Colonic mucosa (tissue), 4 donors: ENCODE data around the gene BIRC6. TPM values are rescaled to one million over a fixed set of nuclear protein-coding genes. Genes with fewer than 3 reads are reported as not detected.

Experiments
- DNase-seq: peaks from one replicate; pipeline ENCODE4 v3.0.0-alpha.2; 2020
- H3K27ac ChIP-seq: fragments of 200-600 bp; one replicate; pipeline ENCODE4 v1.8.0; 2021
- H3K27me3 ChIP-seq: fragments of 200-600 bp; one replicate; pipeline ENCODE4 v1.8.0; 2021
- H3K36me3 ChIP-seq: fragments of 200-600 bp; one replicate; pipeline ENCODE4 v1.8.0; 2021
- H3K4me1 ChIP-seq: fragments of 200-600 bp; one replicate; pipeline ENCODE4 v1.8.0; 2021; ENCODE audit warnings: mild to moderate bottlenecking
- H3K4me3 ChIP-seq: fragments of 200-600 bp; one replicate; pipeline ENCODE4 v1.8.0; 2021
- H3K9ac ChIP-seq, 2 donors: one replicate each; pipeline ENCODE4 v1.7.0; 2013; ENCODE audit warnings: control low read depth in 2 of 2, low read depth in 2 of 2, low read length in 2 of 2
- H3K9me3 ChIP-seq: fragments of 200-600 bp; one replicate; pipeline ENCODE4 v1.8.0; 2021
- CTCF ChIP-seq: fragments of 200-600 bp; IDR thresholded peaks from one replicate; pipeline ENCODE4 v1.8.0; 2022; ENCODE audit warnings: antibody characterized with exemption, mild to moderate bottlenecking
- intact Hi-C: fragments of 100-400 bp; cut with DNase I; formaldehyde crosslinking; loops from one replicate; pipeline ENCODE4 v1.14.1; 2022
- total RNA-seq, 2 donors: library from RNA; stranded (reverse); fragmentation: NEBNext Ultra II Directional in 1 of 2; extraction: Animal tissue kit (Norgen Biotek cat#: 25700) in 1 of 2; gene quantifications; one replicate each; pipeline ENCODE4 v1.2.1, GENCODE V29; 2021
- donor health status: healthy.
- donor health status: DM: no; HTN: no; CAD: no.
- donor health status: DM: no; HTN: no; CAD: no.

Gene BIRC6
- total RNA-seq, 2 donors from 2014 or later = 74.6 to 93.1 TPM

DNA sequence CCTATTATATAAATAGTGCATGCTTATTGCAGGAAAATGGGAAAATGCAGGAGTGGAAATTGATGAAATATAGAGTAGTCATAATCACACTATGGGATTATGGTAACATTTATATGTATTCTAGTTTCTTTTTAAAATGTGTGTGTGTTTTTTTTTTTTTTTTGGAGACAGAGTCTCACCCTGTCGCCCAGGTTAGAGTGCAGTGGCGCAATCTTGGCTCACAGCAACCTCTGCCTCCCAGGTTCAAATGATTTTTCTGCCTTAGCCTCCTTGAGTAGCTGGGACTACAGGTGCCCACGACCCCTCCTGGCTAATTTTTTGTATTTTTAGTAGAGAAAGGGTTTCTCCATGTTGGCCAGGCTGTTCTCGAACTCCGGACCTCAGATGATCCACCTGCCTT lies 47.0 kb downstream of the BIRC6 start:
- no peak overlapping the region for H3K27ac ChIP-seq
- no peak overlapping the region for H3K4me3 ChIP-seq
- no peaks in the 10 kb centered on the region for H3K4me1 ChIP-seq
- intact Hi-C loops = no loop called here
- no peaks in the 10 kb centered on the region for H3K9me3 ChIP-seq
- no peaks in the 10 kb centered on the region for H3K27me3 ChIP-seq
- DNase-seq = no peak
- H3K9ac ChIP-seq = no peak overlapping the region
- no peak for TF ChIP-seq CTCF
- H3K36me3 ChIP-seq = peaks cover 3% of the 10 kb centered on the region

- no peak for TF ChIP-seq CTCF
- no peaks in the 10 kb centered on the region for H3K27me3 ChIP-seq
- H3K9ac ChIP-seq = no peak overlapping the region
- intact Hi-C loops = no loop called here
- DNase-seq = no peak
- H3K36me3 ChIP-seq = no peaks in the 10 kb centered on the region
- H3K9me3 ChIP-seq = no peaks in the 10 kb centered on the region
- no peak overlapping the region for H3K27ac ChIP-seq
- H3K4me1 ChIP-seq = no peaks in the 10 kb centered on the region
- H3K4me3 ChIP-seq = no peak overlapping the region
Observed at GRCh38 chr2:32404691-32405090, 47.9 kb downstream of the BIRC6 start.

GRCh38 chr2:32416519-32416918 lies 59.7 kb downstream of the BIRC6 start:
- Histone ChIP-seq H3K27ac (no peak overlapping the region), H3K36me3 (no peaks in the 10 kb centered on the region), H3K4me3 (no peak overlapping the region), H3K9ac (no peak overlapping the region), H3K9me3 (no peaks in the 10 kb centered on the region), H3K4me1 (no peaks in the 10 kb centered on the region), H3K27me3 (no peaks in the 10 kb centered on the region)
- no peak for TF ChIP-seq CTCF
- DNase-seq = no peak
- intact Hi-C loops = no loop called here

GRCh38 chr2:32417659-32418058 lies 60.8 kb downstream of the BIRC6 start:
- Histone ChIP-seq H3K4me3 (no peak overlapping the region), H3K36me3 (no peaks in the 10 kb centered on the region), H3K4me1 (no peaks in the 10 kb centered on the region), H3K27me3 (no peaks in the 10 kb centered on the region), H3K9ac (no peak overlapping the region), H3K27ac (no peak overlapping the region), H3K9me3 (no peaks in the 10 kb centered on the region)
- intact Hi-C loops = no loop called here
- no peak for TF ChIP-seq CTCF
- DNase-seq = no peak

GRCh38 chr2:32418778-32419177 lies 62.0 kb downstream of the BIRC6 start:
- no peak overlapping the region for H3K4me3 ChIP-seq
- no peaks in the 10 kb centered on the region for H3K27me3 ChIP-seq
- H3K36me3 ChIP-seq = no peaks in the 10 kb centered on the region
- H3K9ac ChIP-seq = no peak overlapping the region
- no peaks in the 10 kb centered on the region for H3K4me1 ChIP-seq
- no peak overlapping the region for H3K27ac ChIP-seq
- intact Hi-C loops = no loop called here
- no peaks in the 10 kb centered on the region for H3K9me3 ChIP-seq
- DNase-seq = no peak
- no peak for TF ChIP-seq CTCF

- intact Hi-C loops = no loop called here
- H3K27ac ChIP-seq = no peak overlapping the region
- DNase-seq = no peak
Observed at GRCh38 chr2:32422133-32422532, 65.3 kb downstream of the BIRC6 start.

More at GRCh38 chr2:32422133-32422532, 65.3 kb downstream of the BIRC6 start:
- H3K4me1 ChIP-seq = no peaks in the 10 kb centered on the region
- H3K9ac ChIP-seq = no peak overlapping the region
- H3K27me3 ChIP-seq = no peaks in the 10 kb centered on the region
- no peaks in the 10 kb centered on the region for H3K9me3 ChIP-seq
- no peak for TF ChIP-seq CTCF
- no peak overlapping the region for H3K4me3 ChIP-seq
- no peaks in the 10 kb centered on the region for H3K36me3 ChIP-seq
